ENCODE measurements around the gene RAC2.

RAC2 gene

GRCh38 chr22:37275134-37275533, 31.1 kb upstream of the RAC2 start:
- no peak for DNase-seq

- DNase-seq, result no peak
Measured at GRCh38 chr22:37274380-37274862, 30.4 kb upstream of the RAC2 start.

- DNase-seq, result no peak
Measured at GRCh38 chr22:37273846-37274225, 29.8 kb upstream of the RAC2 start.

- DNase-seq, result no peak
Measured at GRCh38 chr22:37273126-37273845, 29.2 kb upstream of the RAC2 start.

- DNase-seq, result no peak
Measured at GRCh38 chr22:37270928-37271650, 27.0 kb upstream of the RAC2 start.

GRCh38 chr22:37269936-37270678, 26.0 kb upstream of the RAC2 start:
- no peak for DNase-seq

- no peak for DNase-seq
Measured at GRCh38 chr22:37267661-37268413, 23.8 kb upstream of the RAC2 start.

- no peak for DNase-seq
Measured at GRCh38 chr22:37267135-37267587, 23.1 kb upstream of the RAC2 start.

GRCh38 chr22:37266581-37267134, 22.6 kb upstream of the RAC2 start:
- DNase-seq, result no peak

GRCh38 chr22:37263966-37264887, 20.2 kb upstream of the RAC2 start:
- DNase-seq, result no peak

- DNase-seq, result no peak
Measured at GRCh38 chr22:37262346-37262745, 18.3 kb upstream of the RAC2 start.

GRCh38 chr22:37260901-37261336, 16.9 kb upstream of the RAC2 start:
- DNase-seq, result no peak

GRCh38 chr22:37260155-37260795, 16.2 kb upstream of the RAC2 start:
- DNase-seq, result no peak

- DNase-seq, result no peak
Measured at GRCh38 chr22:37259540-37260029, 15.5 kb upstream of the RAC2 start.

GRCh38 chr22:37258753-37259401, 14.8 kb upstream of the RAC2 start:
- no peak for DNase-seq

GRCh38 chr22:37258005-37258752, 14.1 kb upstream of the RAC2 start:
- no peak for DNase-seq

GRCh38 chr22:37256075-37256726, 12.1 kb upstream of the RAC2 start:
- DNase-seq, result no peak

- no peak for DNase-seq
Measured at GRCh38 chr22:37255558-37256006, 11.5 kb upstream of the RAC2 start.

- DNase-seq, result no peak
Measured at GRCh38 chr22:37254867-37255233, 10.8 kb upstream of the RAC2 start.

Measured in NCI-H1417 treated with DMSO at 0.1 percent for 48 hours (cell line).